ENCODE results near the gene FRMD3.
A peak's percentile ranks its signal among the peaks of the same experiment; 100 is the strongest.
"Not testable (repeated sequence)": the region's sequence is repeated elsewhere in the genome, so short reads cannot be mapped to it uniquely, and the experiment has no call there.

The FRMD3 gene

DNA sequence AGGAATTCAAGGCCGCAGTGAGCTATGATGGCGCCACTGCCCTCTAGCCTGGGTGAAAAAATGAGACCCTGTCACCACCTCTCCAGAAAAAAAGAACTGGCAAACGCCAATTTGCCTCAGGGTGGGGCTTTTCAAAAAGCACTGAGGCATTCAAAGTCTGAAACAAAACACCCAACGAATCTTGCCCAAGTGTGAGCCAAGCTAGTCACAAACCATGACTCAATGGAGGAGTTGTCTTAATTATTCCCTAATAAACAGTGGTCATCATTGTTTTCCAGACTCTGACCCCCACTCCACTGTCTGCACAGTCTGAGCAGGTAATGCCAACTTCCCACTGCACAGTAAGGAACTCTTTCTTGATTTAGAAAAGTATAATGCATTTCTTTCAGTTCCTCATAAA lies 16.8 kb downstream of the FRMD3 start:
- H3K79me2 ChIP-seq = peaks cover 9% of the 10 kb centered on the region
- H2AFZ ChIP-seq = no peak overlapping the region
- no peak overlapping the region for H3K9ac ChIP-seq
- no peaks in the 10 kb centered on the region for H3K9me3 ChIP-seq (ENCODE audit: control insufficient read depth, low read length)
- H3K4me1 ChIP-seq = peaks cover 2% of the 10 kb centered on the region
- no peaks in the 10 kb centered on the region for H3K27me3 ChIP-seq (ENCODE audit: control insufficient read depth, insufficient read depth, low read length)
- TF ChIP-seq, protein P1, sequence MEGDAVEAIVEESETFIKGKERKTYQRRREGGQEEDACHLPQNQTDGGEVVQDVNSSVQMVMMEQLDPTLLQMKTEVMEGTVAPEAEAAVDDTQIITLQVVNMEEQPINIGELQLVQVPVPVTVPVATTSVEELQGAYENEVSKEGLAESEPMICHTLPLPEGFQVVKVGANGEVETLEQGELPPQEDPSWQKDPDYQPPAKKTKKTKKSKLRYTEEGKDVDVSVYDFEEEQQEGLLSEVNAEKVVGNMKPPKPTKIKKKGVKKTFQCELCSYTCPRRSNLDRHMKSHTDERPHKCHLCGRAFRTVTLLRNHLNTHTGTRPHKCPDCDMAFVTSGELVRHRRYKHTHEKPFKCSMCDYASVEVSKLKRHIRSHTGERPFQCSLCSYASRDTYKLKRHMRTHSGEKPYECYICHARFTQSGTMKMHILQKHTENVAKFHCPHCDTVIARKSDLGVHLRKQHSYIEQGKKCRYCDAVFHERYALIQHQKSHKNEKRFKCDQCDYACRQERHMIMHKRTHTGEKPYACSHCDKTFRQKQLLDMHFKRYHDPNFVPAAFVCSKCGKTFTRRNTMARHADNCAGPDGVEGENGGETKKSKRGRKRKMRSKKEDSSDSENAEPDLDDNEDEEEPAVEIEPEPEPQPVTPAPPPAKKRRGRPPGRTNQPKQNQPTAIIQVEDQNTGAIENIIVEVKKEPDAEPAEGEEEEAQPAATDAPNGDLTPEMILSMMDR (IDR thresholded peaks at IDR 0.05) = no peak
- H3K27ac ChIP-seq = peak overlapping the region; percentile 39
- H3K4me2 ChIP-seq (ENCODE audit: low read length) = peak overlapping the region; percentile 22
- H3K36me3 ChIP-seq (ENCODE audit: control insufficient read depth, insufficient read depth, low read length) = no peaks in the 10 kb centered on the region
- H3K4me3 ChIP-seq (ENCODE audit: low read depth, low read length) = no peak overlapping the region

DNA sequence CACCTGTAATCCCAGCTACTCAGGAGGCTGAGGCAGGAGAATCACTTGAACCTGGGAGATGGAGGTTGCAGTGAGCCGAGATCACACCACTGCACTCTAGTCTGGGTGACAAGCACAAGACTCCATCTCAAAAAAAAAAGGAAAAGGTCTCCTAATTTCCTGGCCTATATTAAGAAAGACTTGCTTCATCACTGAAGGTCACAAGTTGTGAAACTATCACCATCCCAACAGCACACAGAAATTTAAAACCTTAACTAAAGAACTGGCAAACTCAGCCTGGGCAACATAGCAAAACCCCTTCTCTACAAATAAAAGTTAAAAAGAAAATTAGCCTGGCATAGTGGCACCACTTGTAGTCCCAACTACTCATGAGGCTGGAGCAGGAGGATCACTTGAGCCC lies 17.2 kb downstream of the FRMD3 start:
- Histone ChIP-seq H3K36me3 (ENCODE audit: control insufficient read depth, insufficient read depth, low read length) (no peaks in the 10 kb centered on the region), H3K27ac (peak overlapping the region; percentile 39)

DNA sequence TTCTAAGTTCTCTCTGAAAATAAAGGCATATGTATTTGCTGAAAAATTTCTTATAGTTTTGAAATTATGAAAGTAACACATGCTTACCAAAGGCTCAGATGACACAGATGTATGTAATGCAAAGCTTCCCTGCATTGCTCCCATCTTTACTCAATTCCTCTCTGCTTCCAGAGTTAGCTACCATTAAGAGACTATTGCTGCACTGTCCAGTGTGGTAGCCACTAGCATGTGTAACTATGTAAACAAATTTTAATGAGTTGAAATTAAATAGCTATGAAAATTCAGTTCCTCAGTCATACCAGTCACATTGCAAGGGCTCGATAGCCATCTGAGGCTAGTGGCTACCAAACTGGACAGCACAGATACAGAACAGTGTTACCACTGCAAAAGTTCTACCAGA lies 17.9 kb downstream of the FRMD3 start:
- H3K4me1 ChIP-seq = peaks cover 2% of the 10 kb centered on the region
- TF ChIP-seq, protein P1 (IDR thresholded peaks at IDR 0.05) = no peak
- H3K4me3 ChIP-seq (ENCODE audit: low read depth, low read length) = no peak overlapping the region
- H3K4me2 ChIP-seq (ENCODE audit: low read length) = no peak overlapping the region
- H3K9ac ChIP-seq = no peak overlapping the region
- H3K36me3 ChIP-seq (ENCODE audit: control insufficient read depth, insufficient read depth, low read length) = no peaks in the 10 kb centered on the region
- H3K9me3 ChIP-seq (ENCODE audit: control insufficient read depth, low read length) = no peaks in the 10 kb centered on the region
- H3K27me3 ChIP-seq (ENCODE audit: control insufficient read depth, insufficient read depth, low read length) = no peaks in the 10 kb centered on the region
- H3K27ac ChIP-seq = no peak overlapping the region
- H3K79me2 ChIP-seq = peaks cover 9% of the 10 kb centered on the region
- H2AFZ ChIP-seq = no peak overlapping the region

More for the DNA sequence above, 17.2 kb downstream of the FRMD3 start:
- Histone ChIP-seq H3K4me1 (peaks cover 2% of the 10 kb centered on the region), H3K27me3 (ENCODE audit: control insufficient read depth, insufficient read depth, low read length) (no peaks in the 10 kb centered on the region), H3K9ac (no peak overlapping the region), H3K4me2 (ENCODE audit: low read length) (no peak overlapping the region), H3K79me2 (peaks cover 9% of the 10 kb centered on the region), H3K4me3 (ENCODE audit: low read depth, low read length) (no peak overlapping the region), H3K9me3 (ENCODE audit: control insufficient read depth, low read length) (no peaks in the 10 kb centered on the region), H2AFZ (no peak overlapping the region)
- TF ChIP-seq, protein P1 (IDR thresholded peaks at IDR 0.05) = no peak

DNA sequence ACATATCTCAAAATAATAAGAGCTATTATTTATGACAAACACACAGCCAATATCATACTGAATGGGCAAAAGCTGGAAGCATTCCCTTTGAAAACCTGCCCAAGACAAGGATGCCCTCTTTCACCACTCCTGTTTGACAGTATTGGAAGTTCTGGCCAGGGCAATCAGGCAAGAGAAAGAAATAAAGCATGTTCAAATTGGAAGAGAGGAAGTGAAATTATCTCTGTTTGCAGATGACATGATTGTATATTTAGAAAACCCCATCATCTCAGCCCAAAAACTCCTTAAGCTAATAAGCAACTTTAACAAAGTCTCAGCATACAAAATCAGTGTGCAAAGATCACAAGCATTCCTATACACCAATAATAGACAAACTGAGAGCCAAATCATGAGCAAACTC lies 20.2 kb downstream of the FRMD3 start:
- not testable (repeated sequence) for H3K36me3 ChIP-seq (ENCODE audit: control insufficient read depth, insufficient read depth, low read length); H3K9ac ChIP-seq; H2AFZ ChIP-seq; H3K4me1 ChIP-seq; H3K4me3 ChIP-seq (ENCODE audit: low read depth, low read length); H3K27ac ChIP-seq; H3K9me3 ChIP-seq (ENCODE audit: control insufficient read depth, low read length); H3K4me2 ChIP-seq (ENCODE audit: low read length); H3K27me3 ChIP-seq (ENCODE audit: control insufficient read depth, insufficient read depth, low read length)
- peaks cover 17% of the 10 kb centered on the region for H3K79me2 ChIP-seq

DNA sequence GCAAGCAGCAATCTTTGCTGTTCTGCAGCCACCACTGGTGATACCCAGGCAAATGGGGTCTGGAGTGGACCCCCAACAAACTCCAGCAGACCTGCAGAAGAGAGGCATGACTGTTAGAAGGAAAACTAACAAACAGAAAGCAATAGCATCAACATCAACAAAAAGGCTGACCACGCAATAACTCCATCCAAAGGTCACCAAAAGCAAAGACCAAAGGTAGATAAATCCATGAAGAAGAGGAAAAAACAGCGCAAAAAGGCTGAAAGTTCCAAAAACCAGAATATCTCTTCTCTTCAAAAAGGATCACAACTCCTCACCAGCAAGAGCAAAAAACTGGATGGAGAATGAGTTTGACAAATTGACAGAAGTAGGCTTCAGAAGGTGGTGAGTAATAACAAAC lies 23.4 kb downstream of the FRMD3 start:
- Histone ChIP-seq H3K27me3 (ENCODE audit: control insufficient read depth, insufficient read depth, low read length) (no peaks in the 10 kb centered on the region), H3K4me2 (ENCODE audit: low read length) (no peak overlapping the region), H3K4me1 (peaks cover 18% of the 10 kb centered on the region), H2AFZ (no peak overlapping the region), H3K9me3 (ENCODE audit: control insufficient read depth, low read length) (no peaks in the 10 kb centered on the region), H3K27ac (no peak overlapping the region), H3K36me3 (ENCODE audit: control insufficient read depth, insufficient read depth, low read length) (no peaks in the 10 kb centered on the region), H3K79me2 (peaks cover 23% of the 10 kb centered on the region), H3K4me3 (ENCODE audit: low read depth, low read length) (no peak overlapping the region), H3K9ac (no peak overlapping the region)
- TF ChIP-seq, protein P1 (IDR thresholded peaks at IDR 0.05) = no peak
